ENCODE measurements around the gene RNF212B. TPM values are rescaled to one million over a fixed set of nuclear protein-coding genes. Genes with fewer than 3 reads are reported as not detected.

Gene RNF212B
- polyA plus RNA-seq, 2 of the 4 experiments (the other 2 are of a cell fraction) = not detected

DNA sequence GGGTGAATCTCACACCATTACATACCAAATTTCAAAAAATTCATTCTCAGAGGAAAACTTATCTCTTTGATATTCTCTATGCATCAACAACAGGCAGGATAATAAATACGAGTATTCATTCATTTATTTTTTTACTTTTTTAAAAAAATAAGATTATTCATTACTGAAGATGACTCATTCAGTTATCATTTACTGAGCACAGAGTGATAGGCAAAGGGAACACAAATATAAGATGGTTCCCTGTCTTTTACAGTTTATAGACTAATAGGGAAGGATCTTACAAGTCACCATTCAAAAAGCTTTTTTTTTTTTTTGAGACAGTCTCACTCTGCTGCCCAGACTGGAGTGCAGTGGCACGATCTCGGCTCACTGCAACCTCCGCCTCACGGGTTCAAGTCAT is 78.6 kb downstream of the RNF212B start:
- FAIRE-seq (no peak), ATAC-seq (no peak), DNase-seq (ENCODE audit: low read depth in 1 of 2, low spot score in 1 of 2) (no peak)
- Histone ChIP-seq H3K9me3 (no peaks in the 10 kb centered on the region), H3K4me1 (peaks cover 9% of the 10 kb centered on the region), H3K4me2 (no peak overlapping the region), H3K4me3 (no peak overlapping the region), H3K27ac (no peak overlapping the region)
- no peak for TF ChIP-seq RARB (CRISPR knock-in tag; IDR thresholded peaks at IDR 0.05)
- TF ChIP-seq, protein P1, sequence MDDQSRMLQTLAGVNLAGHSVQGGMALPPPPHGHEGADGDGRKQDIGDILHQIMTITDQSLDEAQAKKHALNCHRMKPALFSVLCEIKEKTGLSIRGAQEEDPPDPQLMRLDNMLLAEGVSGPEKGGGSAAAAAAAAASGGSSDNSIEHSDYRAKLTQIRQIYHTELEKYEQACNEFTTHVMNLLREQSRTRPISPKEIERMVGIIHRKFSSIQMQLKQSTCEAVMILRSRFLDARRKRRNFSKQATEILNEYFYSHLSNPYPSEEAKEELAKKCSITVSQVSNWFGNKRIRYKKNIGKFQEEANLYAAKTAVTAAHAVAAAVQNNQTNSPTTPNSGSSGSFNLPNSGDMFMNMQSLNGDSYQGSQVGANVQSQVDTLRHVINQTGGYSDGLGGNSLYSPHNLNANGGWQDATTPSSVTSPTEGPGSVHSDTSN (IDR thresholded peaks at IDR 0.05) = no peak
- TF ChIP-seq MAZ (IDR thresholded peaks at IDR 0.05; ENCODE audit: borderline replicate concordance, low read depth, low read length) = no peak
- TF ChIP-seq FOSL2 (IDR thresholded peaks at IDR 0.05) = no peak
- TF ChIP-seq FOSL2 (CRISPR knock-in tag; IDR thresholded peaks at IDR 0.05) = no peak
- TF ChIP-seq, protein P2, sequence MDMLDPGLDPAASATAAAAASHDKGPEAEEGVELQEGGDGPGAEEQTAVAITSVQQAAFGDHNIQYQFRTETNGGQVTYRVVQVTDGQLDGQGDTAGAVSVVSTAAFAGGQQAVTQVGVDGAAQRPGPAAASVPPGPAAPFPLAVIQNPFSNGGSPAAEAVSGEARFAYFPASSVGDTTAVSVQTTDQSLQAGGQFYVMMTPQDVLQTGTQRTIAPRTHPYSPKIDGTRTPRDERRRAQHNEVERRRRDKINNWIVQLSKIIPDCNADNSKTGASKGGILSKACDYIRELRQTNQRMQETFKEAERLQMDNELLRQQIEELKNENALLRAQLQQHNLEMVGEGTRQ (IDR thresholded peaks at IDR 0.05) = no peak
- TF ChIP-seq KDM5A (IDR thresholded peaks at IDR 0.05) = no peak
- TF ChIP-seq PHF8 (IDR thresholded peaks at IDR 0.05; ENCODE audit: borderline replicate concordance, low read depth) = no peak
- no peak for TF ChIP-seq TP53 (CRISPR knock-in tag; IDR thresholded peaks at IDR 0.05)
- no peak for TF ChIP-seq JUN (IDR thresholded peaks at IDR 0.05)
- TF ChIP-seq MYC (IDR thresholded peaks at IDR 0.05; ENCODE audit: borderline replicate concordance, low read length) = no peak
- TF ChIP-seq RCOR1 (IDR thresholded peaks at IDR 0.05; ENCODE audit: low read depth, low read length) = no peak
- no peak for TF ChIP-seq KDM1A (IDR thresholded peaks at IDR 0.05; ENCODE audit: low read depth)
- no peak for TF ChIP-seq POLR2AphosphoS2 (conservative IDR thresholded peaks at IDR 0.05; ENCODE audit: low read length)
- no peak for TF ChIP-seq NR3C1 (IDR thresholded peaks at IDR 0.05)
- TF ChIP-seq ESRRA (IDR thresholded peaks at IDR 0.05; ENCODE audit: borderline replicate concordance, low read length) = no peak
- no peak for TF ChIP-seq EHF (CRISPR knock-in tag; IDR thresholded peaks at IDR 0.05)
- no peak for TF ChIP-seq ZNF302 (CRISPR knock-in tag; IDR thresholded peaks at IDR 0.05)
- TF ChIP-seq CEBPB (IDR thresholded peaks at IDR 0.05) = no peak
- TF ChIP-seq, protein P3, sequence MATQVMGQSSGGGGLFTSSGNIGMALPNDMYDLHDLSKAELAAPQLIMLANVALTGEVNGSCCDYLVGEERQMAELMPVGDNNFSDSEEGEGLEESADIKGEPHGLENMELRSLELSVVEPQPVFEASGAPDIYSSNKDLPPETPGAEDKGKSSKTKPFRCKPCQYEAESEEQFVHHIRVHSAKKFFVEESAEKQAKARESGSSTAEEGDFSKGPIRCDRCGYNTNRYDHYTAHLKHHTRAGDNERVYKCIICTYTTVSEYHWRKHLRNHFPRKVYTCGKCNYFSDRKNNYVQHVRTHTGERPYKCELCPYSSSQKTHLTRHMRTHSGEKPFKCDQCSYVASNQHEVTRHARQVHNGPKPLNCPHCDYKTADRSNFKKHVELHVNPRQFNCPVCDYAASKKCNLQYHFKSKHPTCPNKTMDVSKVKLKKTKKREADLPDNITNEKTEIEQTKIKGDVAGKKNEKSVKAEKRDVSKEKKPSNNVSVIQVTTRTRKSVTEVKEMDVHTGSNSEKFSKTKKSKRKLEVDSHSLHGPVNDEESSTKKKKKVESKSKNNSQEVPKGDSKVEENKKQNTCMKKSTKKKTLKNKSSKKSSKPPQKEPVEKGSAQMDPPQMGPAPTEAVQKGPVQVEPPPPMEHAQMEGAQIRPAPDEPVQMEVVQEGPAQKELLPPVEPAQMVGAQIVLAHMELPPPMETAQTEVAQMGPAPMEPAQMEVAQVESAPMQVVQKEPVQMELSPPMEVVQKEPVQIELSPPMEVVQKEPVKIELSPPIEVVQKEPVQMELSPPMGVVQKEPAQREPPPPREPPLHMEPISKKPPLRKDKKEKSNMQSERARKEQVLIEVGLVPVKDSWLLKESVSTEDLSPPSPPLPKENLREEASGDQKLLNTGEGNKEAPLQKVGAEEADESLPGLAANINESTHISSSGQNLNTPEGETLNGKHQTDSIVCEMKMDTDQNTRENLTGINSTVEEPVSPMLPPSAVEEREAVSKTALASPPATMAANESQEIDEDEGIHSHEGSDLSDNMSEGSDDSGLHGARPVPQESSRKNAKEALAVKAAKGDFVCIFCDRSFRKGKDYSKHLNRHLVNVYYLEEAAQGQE (IDR thresholded peaks at IDR 0.05) = no peak
- TF ChIP-seq CHD2 (IDR thresholded peaks at IDR 0.05; ENCODE audit: low read length, partially characterized antibody) = no peak
- ChIA-PET POLR2A (interaction anchor here (0.6 to 1.2 kb wide), 2 partner anchors 9 to 798 kb away, joined by 3 to 6 read pairs; partner anchors contain the start of genes BCL2L2, DCAF11 and NRL), CTCF (interaction anchor here (0.6 to 1.6 kb wide), 2 partner anchors 21 to 24 kb away, joined by 3 to 6 read pairs; no protein-coding TSS in a partner anchor)
- 86% methylated on average over 5 of the region's 5 CpGs for WGBS (ENCODE audit: missing lambda C conversion rate)
